Trophoblast cell (in vitro differentiated cells and primary cell): ENCODE data around the gene MED10.

ENCODE experiments used
- DNase-seq, 2 donors: peaks; one replicate each; pipeline ENCODE4 v3.0.0-alpha.2; 2016
- H2AFZ ChIP-seq: 2 replicates; pipeline ENCODE4 v1.6.1; 2013; ENCODE audit warnings: low read length, moderate library complexity, mild to moderate bottlenecking; ENCODE audit not compliant: insufficient read depth, poor library complexity
- H2AK5ac ChIP-seq: 2 replicates; pipeline ENCODE4 v1.6.1; 2013; ENCODE audit warnings: mild to moderate bottlenecking, low read length
- H2BK120ac ChIP-seq: 2 replicates; pipeline ENCODE4 v1.6.1; 2013; ENCODE audit warnings: low read length, mild to moderate bottlenecking, moderate library complexity; ENCODE audit not compliant: insufficient read depth, poor library complexity
- H2BK12ac ChIP-seq: 2 replicates; pipeline ENCODE4 v1.6.1; 2013; ENCODE audit warnings: mild to moderate bottlenecking, low read length, moderate library complexity
- H2BK5ac ChIP-seq: 2 replicates; pipeline ENCODE4 v1.6.1; 2013; ENCODE audit warnings: low read length, low read depth, moderate library complexity, mild to moderate bottlenecking; ENCODE audit not compliant: poor library complexity
- H3K14ac ChIP-seq: 2 replicates; pipeline ENCODE4 v1.6.1; 2013; ENCODE audit warnings: mild to moderate bottlenecking, low read length
- H3K18ac ChIP-seq: 2 replicates; pipeline ENCODE4 v1.6.1; 2013; ENCODE audit warnings: mild to moderate bottlenecking, low read length
- H3K23ac ChIP-seq: 2 replicates; pipeline ENCODE4 v1.6.1; 2013; ENCODE audit warnings: low read length
- H3K27ac ChIP-seq: 2 replicates; pipeline ENCODE4 v1.5.1; 2013; ENCODE audit warnings: low read depth, mild to moderate bottlenecking, inconsistent platforms, low read length, moderate library complexity
- H3K27me3 ChIP-seq: 2 replicates; pipeline ENCODE4 v1.6.1; 2013; ENCODE audit warnings: inconsistent platforms, mild to moderate bottlenecking, low read length, moderate library complexity; ENCODE audit not compliant: insufficient read depth
- H3K36me3 ChIP-seq, 2 experiments: 1 replicate in 1 of 2; 2 replicates in 1 of 2; pipeline ENCODE4 v1.6.1; 2013; ENCODE audit warnings: low read length in 2 of 2, mild to moderate bottlenecking in 2 of 2, moderate library complexity in 1 of 2; ENCODE audit not compliant: insufficient read depth in 2 of 2, control insufficient read depth in 1 of 2
- H3K4ac ChIP-seq: 2 replicates; pipeline ENCODE4 v1.6.1; 2013; ENCODE audit warnings: low read depth, mild to moderate bottlenecking, low read length, moderate library complexity
- H3K4me1 ChIP-seq, 2 experiments: 1 replicate in 1 of 2; 2 replicates in 1 of 2; pipeline ENCODE4 v1.6.1; 2013; ENCODE audit warnings: low read length in 2 of 2, mild to moderate bottlenecking in 2 of 2, moderate library complexity in 1 of 2; ENCODE audit not compliant: insufficient read depth in 2 of 2, control insufficient read depth in 1 of 2
- H3K4me2 ChIP-seq: 2 replicates; pipeline ENCODE4 v1.6.1; 2013; ENCODE audit warnings: inconsistent platforms, mild to moderate bottlenecking, low read length, moderate library complexity
- H3K4me3 ChIP-seq: 2 replicates; pipeline ENCODE4 v1.5.1; 2013; ENCODE audit warnings: mild to moderate bottlenecking, low read depth, low read length, inconsistent platforms
- H3K79me1 ChIP-seq: one replicate; pipeline ENCODE4 v1.6.1; 2013; ENCODE audit warnings: low read length
- H3K79me2 ChIP-seq: 2 replicates; pipeline ENCODE4 v1.6.1; 2013; ENCODE audit warnings: low read length, mild to moderate bottlenecking; ENCODE audit not compliant: control insufficient read depth, insufficient read depth, poor library complexity
- H3K9ac ChIP-seq: 2 replicates; pipeline ENCODE4 v1.6.1; 2013; ENCODE audit warnings: mild to moderate bottlenecking, low read length
- H3K9me3 ChIP-seq: 2 replicates; pipeline ENCODE4 v1.6.1; 2013; ENCODE audit warnings: low read depth, mild to moderate bottlenecking, control low read depth, inconsistent platforms, low read length; ENCODE audit not compliant: insufficient read depth
- H4K12ac ChIP-seq: 2 replicates; pipeline ENCODE4 v1.6.1; 2013; ENCODE audit warnings: low read depth, mild to moderate bottlenecking, low read length, moderate library complexity
- H4K8ac ChIP-seq: 2 replicates; pipeline ENCODE4 v1.6.1; 2013; ENCODE audit warnings: low read depth, mild to moderate bottlenecking, low read length, moderate library complexity
- H4K91ac ChIP-seq: one replicate; pipeline ENCODE4 v1.6.1; 2013; ENCODE audit warnings: low read depth, mild to moderate bottlenecking, low read length, moderate library complexity
- WGBS: extraction: QIAGEN DNeasy Blood & Tissue Kit; methylation state at CpG from one replicate; pipeline ENCODE4 v1.1.7; 2013; ENCODE audit warnings: missing lambda C conversion rate; ENCODE audit not compliant: insufficient read length, insufficient coverage; ENCODE audit errors: extremely low coverage; 5-methylcytosine and 5-hydroxymethylcytosine counted together

MED10 gene

GRCh38 chr5:6361101-6361500, 17.2 kb downstream of the MED10 start:
- Histone ChIP-seq H2BK5ac (no peak overlapping the region), H2AFZ (no peak overlapping the region), H3K23ac (no peak overlapping the region), H4K8ac (no peak overlapping the region), H3K4me1 (peaks cover 0 to 4% of the 10 kb centered on the region in 2 experiments), H3K4ac (no peak overlapping the region), H3K18ac (no peak overlapping the region), H3K9me3 (peaks cover 8% of the 10 kb centered on the region), H3K14ac (no peak overlapping the region), H2BK120ac (no peak overlapping the region), H2AK5ac (no peak overlapping the region), H3K79me1 (no peaks in the 10 kb centered on the region), H3K27me3 (no peaks in the 10 kb centered on the region), H4K91ac (no peak overlapping the region), H3K4me2 (no peak overlapping the region), H3K79me2 (no peaks in the 10 kb centered on the region), H3K9ac (no peak overlapping the region), H3K4me3 (no peak overlapping the region), H4K12ac (no peak overlapping the region), H3K36me3 (peaks cover 0 to 2% of the 10 kb centered on the region in 2 experiments), H2BK12ac (no peak overlapping the region), H3K27ac (no peak overlapping the region)
- no peak for DNase-seq
- no CpG with 5 or more reads among the region's 8 CpGs for WGBS

GRCh38 chr5:6360323-6361072, 17.8 kb downstream of the MED10 start:
- no peak overlapping the region for H3K9ac ChIP-seq
- H3K27ac ChIP-seq, result no peak overlapping the region
- H2AFZ ChIP-seq, result no peak overlapping the region
- H3K4me2 ChIP-seq, result no peak overlapping the region
- WGBS, result no CpG with 5 or more reads among the region's 18 CpGs
- H3K79me1 ChIP-seq, result no peaks in the 10 kb centered on the region
- no peak overlapping the region for H3K23ac ChIP-seq
- no peak overlapping the region for H3K18ac ChIP-seq
- no peak overlapping the region for H4K91ac ChIP-seq
- no peak overlapping the region for H3K4ac ChIP-seq
- H3K27me3 ChIP-seq, result no peaks in the 10 kb centered on the region
- H2BK12ac ChIP-seq, result no peak overlapping the region
- no peaks in the 10 kb centered on the region for H3K79me2 ChIP-seq
- no peak overlapping the region for H2AK5ac ChIP-seq
- H3K4me1 ChIP-seq, result peaks cover 0 to 4% of the 10 kb centered on the region in 2 experiments
- H4K8ac ChIP-seq, result no peak overlapping the region
- H2BK5ac ChIP-seq, result no peak overlapping the region
- H2BK120ac ChIP-seq, result no peak overlapping the region
- no peaks in the 10 kb centered on the region for H3K36me3 ChIP-seq
- peaks cover 8% of the 10 kb centered on the region for H3K9me3 ChIP-seq
- no peak for DNase-seq
- H3K14ac ChIP-seq, result no peak overlapping the region
- H3K4me3 ChIP-seq, result no peak overlapping the region
- H4K12ac ChIP-seq, result no peak overlapping the region

GRCh38 chr5:6359555-6360322, 18.6 kb downstream of the MED10 start:
- Histone ChIP-seq H4K91ac (no peak overlapping the region), H3K9me3 (peaks cover 3% of the 10 kb centered on the region), H2AK5ac (no peak overlapping the region), H2AFZ (no peak overlapping the region), H2BK5ac (no peak overlapping the region), H3K79me1 (no peaks in the 10 kb centered on the region), H2BK12ac (no peak overlapping the region), H3K23ac (no peak overlapping the region), H3K4me2 (no peak overlapping the region), H3K9ac (no peak overlapping the region), H3K18ac (no peak overlapping the region), H3K4me3 (no peak overlapping the region), H3K14ac (no peak overlapping the region), H4K12ac (no peak overlapping the region), H3K27me3 (no peaks in the 10 kb centered on the region), H3K27ac (no peak overlapping the region), H2BK120ac (no peak overlapping the region), H4K8ac (no peak overlapping the region), H3K36me3 (no peaks in the 10 kb centered on the region), H3K4ac (no peak overlapping the region), H3K79me2 (no peaks in the 10 kb centered on the region), H3K4me1 (peaks cover 0 to 4% of the 10 kb centered on the region in 2 experiments)
- no peak for DNase-seq
- no CpG with 5 or more reads among the region's 16 CpGs for WGBS

- no peak overlapping the region for H2BK5ac ChIP-seq
- H4K8ac ChIP-seq, result no peak overlapping the region
- H3K4me2 ChIP-seq, result no peak overlapping the region
- H3K9me3 ChIP-seq, result peaks cover 3% of the 10 kb centered on the region
- no peak overlapping the region for H3K27ac ChIP-seq
- no peaks in the 10 kb centered on the region for H3K36me3 ChIP-seq
- H4K12ac ChIP-seq, result no peak overlapping the region
- no peak overlapping the region for H2BK12ac ChIP-seq
- no peak overlapping the region for H4K91ac ChIP-seq
- H2AK5ac ChIP-seq, result no peak overlapping the region
- H3K79me1 ChIP-seq, result no peaks in the 10 kb centered on the region
- no peak overlapping the region for H3K23ac ChIP-seq
- no peaks in the 10 kb centered on the region for H3K79me2 ChIP-seq
- H3K18ac ChIP-seq, result no peak overlapping the region
- no peak overlapping the region for H3K14ac ChIP-seq
- no peak overlapping the region for H3K9ac ChIP-seq
- peaks cover 0 to 4% of the 10 kb centered on the region in 2 experiments for H3K4me1 ChIP-seq
- no peak overlapping the region for H2AFZ ChIP-seq
- no CpG with 5 or more reads among the region's 6 CpGs for WGBS
- H3K27me3 ChIP-seq, result no peaks in the 10 kb centered on the region
- no peak for DNase-seq
- no peak overlapping the region for H3K4me3 ChIP-seq
- no peak overlapping the region for H2BK120ac ChIP-seq
- no peak overlapping the region for H3K4ac ChIP-seq
Measured at GRCh38 chr5:6358434-6358820, 19.9 kb downstream of the MED10 start.
